GM21825 (cell line): ENCODE measurements around the gene ASB18.
"Not testable (repeated sequence)": the region's sequence is repeated elsewhere in the genome, so short reads cannot be mapped to it uniquely, and the experiment has no call there.

ENCODE experiments used
- ATAC-seq: cut with Tn5 transposase; IDR thresholded peaks from one replicate; pipeline ENCODE4 v1.9.1; 2021; ENCODE audit warnings: mild to moderate bottlenecking, moderate library complexity; ENCODE audit not compliant: unreplicated experiment

The ASB18 gene

DNA sequence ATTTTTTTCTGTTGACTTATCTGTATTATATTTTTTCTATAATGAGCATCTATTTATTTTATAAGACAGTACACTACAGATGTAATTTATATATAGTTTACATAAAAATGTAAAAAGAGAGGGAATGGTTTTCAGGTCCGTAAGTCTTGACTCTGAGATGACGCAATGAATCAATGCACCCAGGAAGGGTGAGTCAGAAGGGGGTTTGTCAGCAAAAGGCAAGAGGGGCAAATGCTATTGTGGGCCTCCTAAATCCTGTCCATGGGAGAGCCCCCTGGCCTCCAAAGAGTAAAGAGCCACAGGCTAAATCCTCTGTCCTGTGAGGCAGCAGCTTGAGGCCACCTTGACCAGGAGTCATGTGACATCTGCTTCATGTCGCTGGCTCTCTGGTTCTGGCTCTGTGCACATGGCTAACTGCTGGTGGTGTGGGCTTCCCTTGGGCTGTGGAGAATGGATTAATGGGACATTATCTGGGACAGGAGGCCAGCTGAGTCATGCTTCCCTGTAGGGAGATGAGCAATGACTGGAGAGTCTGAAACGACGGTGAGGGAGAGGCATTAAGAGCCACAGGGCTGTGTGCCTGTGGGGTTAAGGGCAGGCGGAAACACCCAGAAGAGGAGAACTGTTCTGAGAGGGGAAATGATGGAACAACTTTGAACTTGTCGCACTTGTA lies 22.8 kb upstream of the ASB18 start:
- ATAC-seq, result no peak

DNA sequence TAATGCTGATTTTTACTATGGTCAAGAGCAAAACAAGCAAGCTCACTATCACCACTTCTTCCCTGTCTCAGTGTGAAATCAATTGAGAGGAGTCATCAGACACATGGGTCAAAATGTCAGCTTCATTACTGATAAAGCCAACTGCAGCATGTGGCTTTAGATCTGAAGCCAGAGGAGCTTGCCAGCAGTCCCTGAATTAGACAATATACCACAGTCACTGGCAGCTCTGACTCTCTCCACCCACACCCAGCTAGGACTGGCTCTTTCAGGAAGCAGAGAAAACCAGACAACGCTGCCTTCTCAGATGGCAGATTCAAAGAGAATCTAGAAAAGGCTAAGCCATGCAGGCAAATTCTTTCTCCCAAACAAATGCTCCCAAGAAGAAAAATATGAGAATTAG lies 20.0 kb upstream of the ASB18 start:
- no peak for ATAC-seq

DNA sequence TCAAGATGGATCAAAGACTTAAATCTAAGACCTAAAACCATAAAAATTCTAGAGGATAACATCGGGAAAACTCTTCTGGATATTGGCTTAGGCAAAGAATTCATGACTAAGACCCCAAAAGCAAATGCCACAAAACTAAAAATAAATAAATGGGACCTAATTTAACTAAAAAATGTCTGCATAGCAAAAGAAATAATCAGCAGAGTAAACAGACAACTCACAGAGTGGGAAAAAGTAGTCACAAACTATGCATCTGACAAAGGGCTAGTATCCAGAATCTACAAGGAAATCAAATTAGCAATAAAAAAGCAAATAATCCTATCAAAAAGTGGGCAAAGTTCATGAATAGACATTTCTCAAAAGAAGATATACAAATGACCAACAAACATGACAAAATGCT lies 18.2 kb upstream of the ASB18 start:
- ATAC-seq, result no peak

DNA sequence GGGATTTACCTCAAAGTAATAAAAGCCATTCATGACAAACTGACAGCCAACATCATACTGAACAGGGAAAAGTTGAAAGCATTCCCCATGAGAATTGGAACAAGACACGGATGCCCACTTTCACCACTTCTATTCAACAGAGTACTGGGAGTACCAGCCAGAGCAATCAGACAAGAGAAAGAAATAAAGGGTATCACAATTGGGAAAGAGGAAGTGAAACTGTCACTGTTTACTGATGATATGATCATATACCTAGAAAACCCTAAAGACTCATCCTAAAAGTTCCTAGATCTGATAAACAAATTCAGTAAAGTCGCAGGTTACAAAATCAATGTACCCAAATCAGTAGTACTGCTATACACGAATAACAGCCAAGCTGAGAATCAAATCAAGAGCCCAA lies 17.2 kb upstream of the ASB18 start:
- no peak for ATAC-seq

DNA sequence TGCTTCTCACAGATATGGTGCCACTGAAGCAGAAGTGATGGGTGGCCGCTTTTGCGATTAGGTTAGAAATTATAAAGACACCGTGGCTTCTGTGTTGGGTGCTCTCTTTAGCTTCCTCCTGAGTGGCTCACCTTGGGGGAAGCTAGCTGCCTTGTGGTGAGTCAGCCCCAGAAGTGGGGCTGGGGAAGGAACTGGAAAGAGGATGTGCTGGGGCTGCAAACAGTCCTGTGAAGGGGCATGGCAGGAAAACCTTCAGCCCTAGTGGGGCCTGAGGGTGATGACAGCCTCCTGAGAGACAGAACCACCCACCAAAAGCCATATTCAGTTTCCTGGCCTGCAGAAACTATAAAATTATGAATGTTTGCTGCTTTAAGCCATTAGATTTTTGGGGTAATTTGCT lies 8.9 kb upstream of the ASB18 start:
- no peak for ATAC-seq

DNA sequence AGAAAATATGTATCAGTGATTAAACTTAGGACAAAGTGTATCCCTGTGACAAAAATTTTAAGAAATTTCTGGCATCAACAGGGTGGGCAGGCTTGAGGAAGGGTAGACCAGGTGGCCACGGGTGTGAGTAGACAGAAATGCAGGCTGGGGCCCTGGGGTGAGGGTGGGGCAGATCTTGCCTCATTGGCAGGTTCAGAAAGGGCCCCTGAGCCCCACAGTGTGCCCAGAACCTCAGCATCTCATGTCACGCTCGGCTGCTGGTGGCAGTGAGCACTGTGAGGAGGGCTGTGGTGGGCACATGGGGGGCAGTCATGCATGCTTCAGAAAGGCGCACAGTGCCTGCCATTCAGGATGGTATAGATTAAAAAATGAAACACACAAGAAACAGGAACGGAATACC lies 7.6 kb upstream of the ASB18 start:
- ATAC-seq, result no peak

DNA sequence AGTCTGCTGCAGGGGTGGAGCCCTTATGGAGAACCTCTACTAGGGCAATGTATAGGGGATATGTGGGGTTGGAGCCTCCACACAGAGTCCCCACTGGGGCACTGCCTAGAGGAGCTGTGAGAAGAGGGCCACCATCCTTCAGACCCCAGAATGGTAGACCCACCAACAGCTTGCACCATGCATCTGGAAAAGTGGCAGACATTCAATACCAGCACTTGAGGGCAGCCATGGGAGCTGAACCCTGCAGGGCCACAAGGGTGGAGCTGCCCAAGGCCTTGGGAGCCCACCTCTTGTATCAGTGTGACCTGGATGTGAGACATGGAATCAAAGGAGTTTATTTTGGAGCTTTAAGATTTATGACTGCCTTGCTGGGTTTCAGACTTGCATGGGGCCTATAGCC lies 5.7 kb upstream of the ASB18 start:
- ATAC-seq, result not testable (repeated sequence)

DNA sequence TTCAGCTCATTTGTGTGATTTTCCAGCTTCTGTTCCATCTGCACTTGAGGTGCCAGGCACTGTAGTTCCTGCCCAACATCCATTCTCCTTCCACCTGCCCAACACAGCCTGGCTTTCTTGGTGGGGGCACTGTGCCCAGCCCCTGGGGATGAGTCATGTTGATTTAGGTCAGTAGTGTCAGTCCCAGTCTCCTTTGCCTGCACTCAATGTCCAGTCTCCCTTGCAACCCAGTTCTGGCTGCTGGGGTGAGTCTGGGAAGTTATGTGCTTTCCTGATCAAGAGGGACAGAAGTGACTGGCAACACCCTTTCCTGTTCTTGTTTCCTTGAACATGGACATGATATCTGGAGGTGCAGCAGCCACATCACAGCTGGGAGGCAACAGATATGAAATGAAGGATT lies 1.5 kb upstream of the ASB18 start:
- ATAC-seq, result no peak

DNA sequence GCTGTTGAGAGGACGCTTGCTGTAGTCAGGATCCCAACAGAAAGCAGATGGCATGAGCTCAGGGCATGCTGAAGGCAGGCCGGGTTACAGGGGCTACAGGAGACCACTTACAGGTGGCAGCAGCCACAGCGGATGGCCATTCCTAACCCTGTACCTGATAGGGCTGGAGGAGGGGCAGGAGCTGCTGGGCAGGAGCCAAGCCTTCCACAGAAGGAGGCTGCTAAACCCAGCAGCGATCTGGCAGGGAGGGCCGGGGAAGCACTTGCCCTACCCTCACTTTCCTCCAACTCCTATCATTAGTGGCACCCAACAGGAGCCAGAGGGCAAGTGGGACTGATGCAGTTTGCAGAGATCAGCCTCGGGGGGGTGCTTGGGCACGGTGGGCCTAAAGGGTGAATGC lies 2.0 kb downstream of the ASB18 start:
- ATAC-seq, result no peak

DNA sequence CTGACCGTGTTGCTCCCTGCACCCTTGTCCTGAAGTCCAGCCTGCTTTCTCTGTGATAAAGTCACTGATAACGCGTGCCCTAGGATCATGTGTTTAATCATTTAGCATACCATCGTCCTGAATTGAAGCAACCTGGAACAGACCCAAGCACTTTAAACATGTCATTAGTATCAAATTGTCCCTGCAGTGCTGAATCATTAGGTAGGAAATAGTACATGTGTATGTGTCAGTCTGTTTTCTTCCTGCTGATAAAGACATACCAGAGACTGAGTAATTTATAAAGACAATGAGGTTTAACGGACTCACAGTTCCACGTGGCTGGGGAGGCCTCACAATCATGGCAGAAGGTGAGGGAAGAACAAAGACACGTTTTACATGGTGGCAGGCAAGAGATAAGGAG lies 2.8 kb downstream of the ASB18 start:
- no peak for ATAC-seq

DNA sequence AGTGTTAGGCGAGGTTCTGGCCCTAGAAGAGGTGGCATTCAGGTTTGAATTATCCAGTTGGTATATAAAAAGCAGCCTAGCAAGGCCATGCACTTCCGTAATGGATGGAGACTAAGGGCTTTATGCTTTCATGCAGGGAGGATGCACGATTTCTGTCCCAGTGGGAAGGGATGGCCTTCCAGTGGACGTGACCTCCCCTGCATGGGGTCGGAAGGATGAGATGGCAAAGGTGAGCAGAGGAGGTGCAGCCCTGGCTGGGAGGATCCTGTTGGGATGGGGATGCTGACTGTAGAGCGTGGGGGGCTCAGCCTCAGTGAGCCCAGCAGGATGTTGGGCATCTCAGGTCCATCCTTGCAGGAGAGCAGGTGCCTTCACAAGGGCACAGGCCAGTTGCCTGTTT lies 4.8 kb downstream of the ASB18 start:
- no peak for ATAC-seq

DNA sequence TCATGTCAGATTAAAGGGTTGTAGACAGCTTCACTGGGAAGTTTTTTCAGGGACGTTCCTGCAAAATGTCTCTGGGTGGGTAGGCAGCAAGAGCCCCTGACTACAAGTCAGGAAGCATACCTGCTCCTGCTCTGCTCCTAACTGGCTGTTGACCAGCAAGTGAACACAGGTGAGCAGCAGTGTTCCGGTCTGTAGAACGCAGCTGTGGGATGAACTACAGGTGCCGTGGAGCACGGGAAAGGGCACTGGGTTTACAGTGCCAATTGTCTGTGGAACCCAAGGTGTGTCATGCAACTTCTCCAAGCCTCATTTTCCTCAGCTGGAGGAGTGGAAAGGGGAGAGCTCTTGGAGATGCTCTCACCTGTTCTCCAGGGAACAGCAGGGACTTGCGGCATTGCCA lies 6.6 kb downstream of the ASB18 start:
- no peak for ATAC-seq

DNA sequence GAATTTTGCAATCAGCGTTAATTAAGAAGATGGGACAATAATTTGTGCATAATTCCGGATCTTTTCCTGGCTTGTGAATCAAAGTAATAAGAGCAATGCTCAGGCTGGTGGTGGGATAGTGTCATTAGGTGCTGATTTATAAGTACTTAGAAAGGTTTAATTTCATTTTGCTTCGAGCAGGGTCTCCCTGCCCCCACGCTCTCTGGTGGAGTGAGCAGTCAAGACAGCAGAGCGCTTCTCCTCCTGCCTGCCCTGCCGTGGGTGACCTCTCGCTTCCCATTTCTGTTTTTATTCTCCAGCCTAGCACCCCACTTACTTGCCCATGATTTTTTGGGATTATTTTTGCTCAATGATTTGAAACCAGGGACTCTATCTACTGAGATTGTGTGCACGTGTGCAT lies 7.1 kb downstream of the ASB18 start:
- no peak for ATAC-seq

DNA sequence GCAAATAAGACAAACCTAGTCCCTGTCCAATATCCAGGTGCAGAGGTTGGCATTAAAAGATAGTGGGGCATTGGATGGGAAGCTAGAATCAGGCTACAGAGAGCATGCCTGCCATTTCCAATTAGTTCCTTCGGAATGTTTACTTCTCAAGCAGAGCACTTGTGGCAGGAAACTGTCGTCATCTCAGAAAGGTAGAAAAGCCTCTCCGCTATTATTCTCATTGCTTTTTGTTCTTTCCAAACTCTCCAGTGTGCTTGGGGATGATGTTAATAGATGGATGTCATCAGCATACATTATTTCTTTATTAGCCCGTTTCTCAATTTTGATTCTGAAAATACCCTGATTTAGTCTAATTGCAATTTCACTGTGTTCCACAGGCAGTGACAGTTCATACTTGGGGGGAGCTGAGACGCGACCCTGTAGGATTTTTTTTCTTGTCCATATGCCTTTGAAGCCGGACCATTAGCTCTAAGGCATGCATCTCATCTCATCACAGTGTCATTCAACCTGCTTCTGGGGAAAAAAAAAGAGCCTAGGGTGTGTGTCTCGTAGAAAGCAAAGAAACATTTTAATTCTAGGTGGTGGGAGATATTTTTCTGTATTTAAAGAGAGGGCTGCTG lies 7.7 kb downstream of the ASB18 start:
- ATAC-seq, result no peak

DNA sequence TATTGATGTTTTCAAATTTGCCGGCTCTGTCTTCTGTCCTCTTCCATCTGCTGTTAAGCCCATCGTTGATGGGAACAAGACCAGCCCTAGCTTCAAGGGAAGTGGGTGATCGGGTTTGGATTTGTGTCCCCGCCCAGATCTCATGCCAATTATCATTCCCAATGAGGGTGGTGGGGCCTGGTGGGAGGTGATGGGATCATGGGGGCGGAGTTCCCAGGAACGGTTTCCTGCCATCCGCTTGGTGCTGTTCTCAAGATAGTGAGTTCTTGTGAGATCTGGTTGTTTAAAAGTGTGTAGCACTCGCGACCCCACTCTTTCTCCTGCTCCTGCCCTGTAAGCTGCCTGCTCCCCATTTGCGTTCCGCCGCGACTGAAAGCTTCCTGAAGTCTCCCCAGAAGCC lies 9.5 kb downstream of the ASB18 start:
- ATAC-seq, result no peak

DNA sequence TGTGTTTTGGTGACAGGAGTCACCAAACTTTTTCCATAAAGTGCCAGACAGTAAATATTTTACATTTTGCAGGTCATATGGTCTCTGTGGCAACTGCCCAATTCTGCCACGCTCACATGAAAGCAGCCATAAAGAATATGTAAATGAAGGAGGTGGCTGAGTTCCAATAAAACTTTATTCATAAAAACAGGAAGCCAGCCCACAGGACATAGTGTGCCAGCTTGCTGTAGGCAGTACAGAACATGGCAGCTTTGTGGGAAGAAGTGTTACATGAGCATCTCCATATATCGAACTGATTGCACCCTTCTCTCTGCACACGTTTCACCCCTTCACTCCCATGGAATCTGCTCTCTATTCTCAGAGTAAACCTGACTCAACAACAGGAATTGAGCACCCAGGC lies 10.2 kb downstream of the ASB18 start:
- ATAC-seq, result no peak

DNA sequence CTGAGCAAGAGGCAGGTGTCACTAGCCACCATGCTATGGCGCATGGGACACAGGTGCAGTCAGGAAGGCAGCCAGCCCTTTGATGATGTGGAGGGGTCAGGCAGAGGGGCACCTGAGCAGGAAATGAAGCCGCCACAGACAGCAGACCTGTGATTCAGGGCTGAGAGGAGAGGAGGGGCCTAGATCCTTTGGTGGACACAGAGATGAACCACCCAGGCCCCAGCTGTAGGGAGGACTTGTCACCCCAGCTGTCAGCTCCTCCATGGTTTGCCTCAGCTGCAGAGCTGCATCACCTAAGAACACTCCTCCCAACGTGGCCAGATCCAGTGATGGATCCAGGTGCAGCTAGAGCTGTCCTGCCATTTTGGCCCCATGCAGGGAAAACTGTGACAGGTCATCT lies 11.6 kb downstream of the ASB18 start:
- ATAC-seq, result no peak

DNA sequence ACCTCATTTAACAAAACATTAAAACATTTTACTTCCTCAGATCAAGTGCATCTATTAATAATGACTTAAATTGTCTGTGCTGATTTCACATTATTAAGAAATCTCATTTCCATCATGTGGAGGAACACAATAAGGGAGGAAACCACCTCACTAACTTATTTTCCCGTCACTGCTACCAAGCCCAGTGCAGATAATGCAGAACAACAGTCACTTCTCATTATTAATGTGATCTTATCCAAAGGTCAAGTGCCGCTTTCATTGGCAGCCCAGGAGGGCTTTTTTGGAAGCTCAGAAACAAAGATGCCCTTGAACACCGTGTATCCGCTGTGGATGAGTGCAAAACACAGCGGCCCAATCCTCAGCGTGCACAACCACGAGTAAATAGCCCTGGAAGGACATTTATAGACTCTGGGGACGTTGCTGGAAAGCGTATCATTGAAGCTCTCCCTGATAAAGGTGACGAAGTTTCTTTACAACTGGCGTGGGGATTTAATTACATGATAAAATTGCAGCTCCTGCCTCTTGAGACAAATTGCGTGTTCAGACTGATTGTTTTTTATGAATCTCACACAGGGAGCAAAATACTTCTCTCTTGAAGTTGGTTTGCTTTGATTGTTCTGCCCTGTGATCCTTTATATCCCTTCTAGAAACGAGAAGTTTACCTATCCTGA lies 13.2 kb downstream of the ASB18 start:
- no peak for ATAC-seq

DNA sequence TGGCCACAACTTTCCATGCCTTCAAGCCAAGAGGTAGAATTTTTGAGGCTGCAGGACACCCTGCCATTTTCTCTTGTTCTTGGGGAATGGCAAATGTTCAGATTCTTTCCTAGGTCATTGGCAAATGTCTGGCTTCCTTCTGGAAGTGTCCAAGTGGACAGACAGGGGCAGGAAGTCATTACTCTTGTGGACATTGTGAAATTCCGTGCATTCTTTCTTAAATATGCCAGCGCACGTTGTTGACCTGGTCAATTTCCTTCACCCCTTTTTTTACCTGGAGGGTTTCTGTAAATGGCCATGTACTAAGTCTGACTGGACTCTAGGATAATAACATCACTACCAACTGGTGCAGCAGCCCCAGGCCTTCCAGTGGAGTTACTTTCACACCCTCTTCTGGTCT lies 13.9 kb downstream of the ASB18 start:
- ATAC-seq, result no peak

DNA sequence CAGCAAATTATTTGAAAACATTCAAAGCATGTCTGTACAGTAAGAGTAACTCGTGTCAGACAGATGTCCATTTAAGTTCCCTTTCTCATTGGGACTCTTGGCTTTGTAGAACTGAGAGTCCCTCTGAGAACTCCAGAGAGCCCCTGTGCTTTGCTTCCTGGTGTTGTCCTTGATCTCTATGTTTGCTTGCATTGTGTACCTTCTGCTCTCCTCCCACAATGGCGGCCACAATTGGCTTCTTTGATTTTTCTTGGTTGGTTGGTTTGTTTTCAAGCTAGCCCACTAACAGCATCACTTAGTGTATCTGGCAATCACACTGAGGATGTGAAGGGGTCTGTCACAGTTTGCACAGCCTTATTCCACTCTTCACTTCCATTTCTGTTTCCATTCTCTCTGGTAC lies 15.1 kb downstream of the ASB18 start:
- no peak for ATAC-seq

DNA sequence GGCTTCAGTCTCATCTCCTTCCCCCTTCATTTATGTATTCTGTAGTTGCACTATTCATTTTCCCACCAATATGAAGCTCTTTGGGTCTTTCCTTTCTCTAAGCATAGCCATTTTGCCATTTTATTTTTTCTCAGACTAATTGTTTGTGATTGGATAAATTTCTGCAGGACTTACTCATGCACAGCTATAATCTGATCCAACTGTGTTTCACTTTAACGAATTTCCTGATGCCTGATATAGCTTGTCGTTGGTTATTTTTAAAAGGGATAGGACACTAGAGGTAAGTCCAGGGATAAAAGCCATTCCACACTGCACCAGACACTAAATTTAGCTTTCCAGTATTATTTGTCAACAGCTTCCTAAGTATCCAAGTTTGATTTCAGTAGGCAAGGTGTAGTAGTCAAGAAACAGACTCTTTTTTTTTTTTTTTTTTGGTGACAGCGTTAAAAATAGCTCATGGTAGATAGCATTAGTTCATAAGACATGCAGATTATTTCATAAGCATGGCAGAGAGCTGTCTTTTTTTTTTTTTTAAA lies 17.4 kb downstream of the ASB18 start:
- ATAC-seq, result no peak

DNA sequence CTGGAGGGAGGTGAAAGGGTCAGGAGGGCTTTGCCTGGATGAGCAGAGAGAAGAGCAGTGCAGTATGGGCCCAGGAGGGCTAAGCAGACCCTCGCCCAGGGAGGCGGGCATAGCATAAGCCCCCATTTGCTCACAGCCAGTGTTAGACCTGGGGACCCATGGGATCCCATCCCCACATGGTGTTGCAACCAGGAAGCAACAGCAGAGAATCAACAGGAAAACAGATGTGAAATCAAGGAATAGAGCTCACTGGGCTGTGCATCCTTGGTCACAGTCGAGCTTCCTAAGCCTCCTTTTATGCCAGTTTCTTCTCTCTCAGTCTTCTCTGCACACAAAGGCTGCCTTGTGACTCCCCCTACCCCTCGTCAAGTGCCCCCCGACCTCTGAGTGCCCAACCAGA lies 19.9 kb downstream of the ASB18 start:
- ATAC-seq, result no peak
